GM18909 (cell line): ENCODE data around the gene ATP2B1.

Source experiments
- ATAC-seq: cut with Tn5 transposase; IDR thresholded peaks from one replicate; pipeline ENCODE4 v1.9.1; 2021; ENCODE audit warnings: mild to moderate bottlenecking; ENCODE audit not compliant: unreplicated experiment, poor library complexity

ATP2B1 gene

GRCh38 chr12:89695100-89695499 lies 13.5 kb downstream of the ATP2B1 start:
- ATAC-seq: no peak

DNA sequence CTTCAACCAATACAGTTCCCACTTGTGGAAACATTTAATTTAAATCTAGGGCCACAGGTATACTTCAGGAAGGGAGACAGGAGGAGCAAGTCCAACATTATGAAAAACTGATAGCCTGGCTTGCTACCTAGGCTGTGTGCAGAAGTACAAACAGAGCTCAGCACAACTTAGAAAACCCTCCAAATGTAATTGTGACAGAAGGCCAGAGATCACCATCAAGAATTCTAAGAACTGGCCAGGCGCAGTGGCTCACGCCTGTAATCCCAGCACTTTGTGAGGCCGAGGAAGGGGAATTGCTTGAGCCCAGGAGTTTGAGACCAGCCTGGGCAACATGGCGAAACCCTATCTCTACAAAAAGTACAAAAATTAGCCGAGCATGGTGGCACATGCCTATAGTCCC lies 14.1 kb downstream of the ATP2B1 start:
- ATAC-seq: no peak

- no peak for ATAC-seq
These were observed 14.9 kb downstream of the ATP2B1 start for GRCh38 chr12:89693639-89694202.

- ATAC-seq: no peak
These were observed 16.2 kb downstream of the ATP2B1 start for GRCh38 chr12:89692439-89692838.

GRCh38 chr12:89691659-89692058 lies 17.0 kb downstream of the ATP2B1 start:
- ATAC-seq: no peak

- ATAC-seq: no peak
These were observed 17.7 kb downstream of the ATP2B1 start for GRCh38 chr12:89690925-89691324.

DNA sequence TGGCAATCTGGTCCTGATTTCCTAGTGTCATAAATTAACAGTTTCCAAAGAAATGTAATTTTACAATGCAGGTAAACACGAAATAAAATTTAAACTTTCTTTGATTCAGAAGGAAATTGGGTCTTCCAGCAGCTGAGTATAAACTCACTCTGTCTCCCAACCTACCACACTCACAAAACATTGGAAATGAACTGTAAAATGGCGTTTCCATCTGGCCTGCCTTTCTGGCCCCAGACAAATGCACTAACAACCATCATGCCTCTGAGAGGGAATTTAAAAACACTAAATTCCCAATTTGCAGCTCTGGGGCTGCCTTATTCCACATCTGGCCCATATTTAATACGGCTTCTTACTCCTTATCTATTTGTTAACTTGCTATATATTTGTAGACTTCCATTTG lies 19.3 kb downstream of the ATP2B1 start:
- ATAC-seq: no peak

- no peak for ATAC-seq
These were observed 22.3 kb downstream of the ATP2B1 start for GRCh38 chr12:89686311-89686710.

GRCh38 chr12:89685363-89685972 lies 23.2 kb downstream of the ATP2B1 start:
- no peak for ATAC-seq

DNA sequence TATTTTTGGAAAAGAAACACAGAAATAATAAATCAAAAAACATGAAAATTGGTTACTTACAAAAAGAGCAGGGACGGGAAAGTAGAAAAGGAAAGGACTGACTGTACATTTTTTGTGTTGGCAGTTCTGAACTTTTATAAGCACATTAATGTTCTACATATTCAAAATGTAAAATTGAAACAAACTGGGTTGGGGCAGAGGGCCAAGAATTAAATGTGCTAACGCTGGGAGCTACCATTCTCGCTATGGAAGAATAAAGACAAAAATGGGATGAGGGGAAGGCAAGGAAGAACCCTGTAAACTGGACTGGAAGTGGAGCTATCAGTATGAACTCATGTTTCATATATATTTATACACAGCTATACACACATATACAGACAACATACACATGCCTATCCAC lies 24.5 kb downstream of the ATP2B1 start:
- no peak for ATAC-seq

- no peak for ATAC-seq
These were observed 26.4 kb downstream of the ATP2B1 start for GRCh38 chr12:89682284-89682683.

DNA sequence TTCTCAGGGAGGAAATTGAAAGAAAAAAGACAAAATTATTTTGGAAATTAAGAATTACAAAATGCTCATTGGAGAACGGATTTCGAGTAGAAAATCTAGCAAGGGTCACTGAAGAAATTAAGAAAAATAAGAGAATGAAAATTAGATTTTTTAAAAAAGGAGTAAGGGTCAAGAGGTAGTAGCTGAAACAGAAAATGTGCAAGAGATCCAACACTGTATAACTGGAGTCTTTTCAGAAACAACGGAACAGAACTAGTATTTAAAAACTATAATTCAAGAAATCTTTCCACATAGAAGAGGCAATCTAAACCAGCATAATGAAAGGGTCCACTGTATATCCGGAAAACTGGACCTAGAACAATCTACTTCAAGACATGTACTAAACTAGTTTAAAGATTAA lies 28.2 kb downstream of the ATP2B1 start:
- no peak for ATAC-seq

GRCh38 chr12:89679631-89680030 lies 29.0 kb downstream of the ATP2B1 start:
- ATAC-seq: no peak

GRCh38 chr12:89678225-89678624 lies 30.4 kb downstream of the ATP2B1 start:
- no peak for ATAC-seq

DNA sequence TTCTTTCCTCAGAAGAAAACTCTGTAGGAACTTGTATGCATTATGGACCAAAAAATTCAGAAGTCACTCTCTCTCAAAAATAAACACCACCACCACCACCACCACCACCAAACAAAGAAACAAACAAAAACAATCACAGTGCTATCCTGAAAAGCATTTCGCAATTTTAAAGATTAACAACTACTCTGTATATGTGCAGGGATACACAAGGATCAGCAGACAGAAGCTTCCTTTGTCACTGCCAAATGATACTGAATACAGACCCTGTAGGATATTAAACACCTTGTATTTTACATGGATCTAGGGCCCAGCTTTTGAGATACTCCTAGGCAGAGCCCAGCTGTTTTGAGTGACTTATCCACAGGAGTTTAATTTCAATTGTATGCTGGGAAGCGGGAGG lies 31.7 kb downstream of the ATP2B1 start:
- no peak for ATAC-seq

GRCh38 chr12:89674326-89674942 lies 34.2 kb downstream of the ATP2B1 start:
- ATAC-seq: no peak

GRCh38 chr12:89673603-89674002 lies 35.0 kb downstream of the ATP2B1 start:
- no peak for ATAC-seq

GRCh38 chr12:89672589-89672979 lies 36.1 kb downstream of the ATP2B1 start:
- no peak for ATAC-seq

DNA sequence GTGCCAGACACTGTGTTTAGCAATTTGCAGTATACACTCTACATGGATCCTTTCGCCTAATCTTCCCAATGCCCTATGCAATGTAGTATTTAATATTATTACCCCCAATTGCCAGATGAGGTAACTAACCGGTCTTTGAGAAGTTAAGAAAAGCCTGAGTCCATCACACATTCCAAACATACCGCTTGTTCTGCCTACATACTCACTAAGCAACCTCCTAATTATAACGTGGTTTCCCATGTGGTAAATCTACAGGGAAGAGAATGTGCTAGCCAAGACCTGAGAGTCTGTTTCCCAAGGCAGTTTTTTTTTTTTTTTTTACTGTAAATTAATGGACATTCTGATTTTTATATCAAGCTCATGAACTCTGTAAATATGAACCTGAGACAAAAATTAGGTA lies 37.2 kb downstream of the ATP2B1 start:
- no peak for ATAC-seq

DNA sequence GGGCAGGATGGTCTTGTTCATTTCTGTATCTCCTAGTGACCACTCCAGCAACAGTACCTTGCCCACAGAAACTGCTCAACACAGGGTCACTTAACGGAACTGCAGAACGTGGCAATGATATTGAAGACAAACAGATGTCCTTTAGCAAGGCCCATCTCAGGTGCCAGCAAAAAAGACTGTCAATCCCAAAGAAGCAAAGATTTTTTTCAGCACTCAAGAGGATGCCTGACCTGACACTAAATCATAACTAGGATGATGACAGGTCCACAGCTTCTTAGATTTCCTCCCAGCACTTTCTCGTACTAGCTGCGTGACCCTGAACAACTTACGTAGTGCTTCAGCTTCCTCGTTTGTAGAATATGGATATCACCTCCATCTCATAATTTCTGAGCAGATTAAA lies 39.4 kb downstream of the ATP2B1 start:
- no peak for ATAC-seq

DNA sequence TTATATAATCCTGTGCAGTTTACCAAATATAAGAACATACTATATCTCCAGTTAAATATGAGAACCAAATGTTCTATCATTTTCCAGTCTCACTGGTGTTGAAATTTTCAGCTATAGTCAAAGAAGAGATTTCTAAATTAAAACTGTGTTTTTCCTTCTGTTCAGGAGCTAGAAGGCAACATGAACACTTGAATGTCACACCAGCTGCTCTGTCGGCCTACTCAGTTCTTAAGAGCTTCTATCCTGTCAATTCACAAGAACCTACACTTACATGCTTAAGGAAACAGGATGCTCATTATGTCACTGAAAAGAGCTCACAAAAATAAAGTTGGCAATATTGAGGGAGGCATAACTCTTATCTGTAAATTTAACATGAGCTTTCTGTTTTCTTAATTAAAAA lies 43.1 kb downstream of the ATP2B1 start:
- no peak for ATAC-seq

- no peak for ATAC-seq
These were observed 44.2 kb downstream of the ATP2B1 start for GRCh38 chr12:89664441-89664840.
